ENCODE measurements around the gene ZSWIM6. TPM values are rescaled to one million over a fixed set of nuclear protein-coding genes. Genes with fewer than 3 reads are reported as not detected.

The ZSWIM6 gene
- total RNA-seq, 2 experiments from 2014 or later = 0.06 to 0.17 TPM

- Histone ChIP-seq H3K4me2 (ENCODE audit: low read length) (no peak overlapping the region), H3K79me2 (ENCODE audit: insufficient read depth, low read depth, low read length) (no peaks in the 10 kb centered on the region)
- no TSS peak for BruUV-seq (replicated peaks)
These were observed 117.9 kb downstream of the ZSWIM6 start for GRCh38 chr5:61449804-61450492.

GRCh38 chr5:61450493-61451279, 118.6 kb downstream of the ZSWIM6 start:
- Histone ChIP-seq H2AFZ (ENCODE audit: low read length) (no peak overlapping the region), H3K4me2 (ENCODE audit: low read length) (no peak overlapping the region), H3K4me1 (ENCODE audit: insufficient read depth, low read length, poor library complexity, severe bottlenecking) (no peaks in the 10 kb centered on the region), H4K20me1 (ENCODE audit: insufficient read depth, low read length) (no peaks in the 10 kb centered on the region), H3K9me3 (ENCODE audit: low read length) (no peaks in the 10 kb centered on the region), H3K27ac (ENCODE audit: low read depth, low read length, poor library complexity, severe bottlenecking) (no peak overlapping the region), H3K79me2 (ENCODE audit: insufficient read depth, low read depth, low read length) (no peaks in the 10 kb centered on the region), H3K4me3 (ENCODE audit: low read depth, low read length, poor library complexity, severe bottlenecking) (no peak overlapping the region), H3K9me2 (ENCODE audit: insufficient read depth, low read length) (no peaks in the 10 kb centered on the region), H3K36me3 (ENCODE audit: insufficient read depth, low read length) (no peaks in the 10 kb centered on the region)
- intact Hi-C loops (cut with micrococcal nuclease; ENCODE audit: unreplicated experiment) = no loop called here
- no TSS peak for BruUV-seq (replicated peaks)
- ChIA-PET CTCF (ENCODE audit: unreplicated experiment) (no interaction called here), POLR2A (interaction anchor here (0.7 kb wide), 1 partner anchor 427 kb away, joined by 3 read pairs; no protein-coding TSS in a partner anchor)
- no peak for TF ChIP-seq EZH2phosphoT487 (IDR thresholded peaks at IDR 0.05; ENCODE audit: borderline replicate concordance, low read depth, low read length)
- no peak for DNase-seq (ENCODE audit: low spot score)

More at GRCh38 chr5:61449804-61450492, 117.9 kb downstream of the ZSWIM6 start:
- TF ChIP-seq CTCF (conservative IDR thresholded peaks at IDR 0.05; ENCODE audit: low read length) (no peak), EZH2phosphoT487 (IDR thresholded peaks at IDR 0.05; ENCODE audit: borderline replicate concordance, low read depth, low read length) (no peak)
- H3K36me3 ChIP-seq (ENCODE audit: insufficient read depth, low read length) = no peaks in the 10 kb centered on the region
- no peaks in the 10 kb centered on the region for H3K9me3 ChIP-seq (ENCODE audit: low read length)
- no peak overlapping the region for H3K27ac ChIP-seq (ENCODE audit: low read depth, low read length, poor library complexity, severe bottlenecking)
- no peaks in the 10 kb centered on the region for H3K9me2 ChIP-seq (ENCODE audit: insufficient read depth, low read length)
- intact Hi-C loops (cut with micrococcal nuclease; ENCODE audit: unreplicated experiment) = no loop called here
- H4K20me1 ChIP-seq (ENCODE audit: insufficient read depth, low read length) = no peaks in the 10 kb centered on the region
- DNase-seq (ENCODE audit: low spot score) = no peak
- no peak overlapping the region for H2AFZ ChIP-seq (ENCODE audit: low read length)
- CTCF ChIA-PET (ENCODE audit: unreplicated experiment) = no interaction called here
- POLR2A ChIA-PET = no interaction called here
- no peaks in the 10 kb centered on the region for H3K4me1 ChIP-seq (ENCODE audit: insufficient read depth, low read length, poor library complexity, severe bottlenecking)
- H3K4me3 ChIP-seq (ENCODE audit: low read depth, low read length, poor library complexity, severe bottlenecking) = no peak overlapping the region

- no peak overlapping the region for H3K4me2 ChIP-seq (ENCODE audit: low read length)
- H4K20me1 ChIP-seq (ENCODE audit: insufficient read depth, low read length) = no peaks in the 10 kb centered on the region
- intact Hi-C loops (cut with micrococcal nuclease; ENCODE audit: unreplicated experiment) = no loop called here
- no peaks in the 10 kb centered on the region for H3K79me2 ChIP-seq (ENCODE audit: insufficient read depth, low read depth, low read length)
- ChIA-PET CTCF (ENCODE audit: unreplicated experiment) (no interaction called here), POLR2A (interaction anchor here (0.7 to 1.1 kb wide), 2 partner anchors 13 to 1441 kb away, joined by 4 read pairs; no protein-coding TSS in a partner anchor)
- DNase-seq (ENCODE audit: low spot score) = no peak
- no peak overlapping the region for H3K27ac ChIP-seq (ENCODE audit: low read depth, low read length, poor library complexity, severe bottlenecking)
- H2AFZ ChIP-seq (ENCODE audit: low read length) = no peak overlapping the region
- no peaks in the 10 kb centered on the region for H3K36me3 ChIP-seq (ENCODE audit: insufficient read depth, low read length)
- TF ChIP-seq CTCF (conservative IDR thresholded peaks at IDR 0.05; ENCODE audit: low read length) = no peak
- no peak for TF ChIP-seq EZH2phosphoT487 (IDR thresholded peaks at IDR 0.05; ENCODE audit: borderline replicate concordance, low read depth, low read length)
- no peak overlapping the region for H3K4me3 ChIP-seq (ENCODE audit: low read depth, low read length, poor library complexity, severe bottlenecking)
- no TSS peak for BruUV-seq (replicated peaks)
- no peaks in the 10 kb centered on the region for H3K4me1 ChIP-seq (ENCODE audit: insufficient read depth, low read length, poor library complexity, severe bottlenecking)
- no peaks in the 10 kb centered on the region for H3K9me2 ChIP-seq (ENCODE audit: insufficient read depth, low read length)
- no peaks in the 10 kb centered on the region for H3K9me3 ChIP-seq (ENCODE audit: low read length)
These were observed 123.3 kb downstream of the ZSWIM6 start for GRCh38 chr5:61455179-61456006.
